GM12892 (cell line): Measurements from ENCODE around the gene ZNF23.

Source experiments
- POLR2A ChIP-seq: IDR thresholded peaks from 2 replicates; pipeline ENCODE4 v1.6.1; 2011; ENCODE audit warnings: low read depth, low read length, control low read depth
- POLR2AphosphoS5 ChIP-seq: IDR thresholded peaks from 2 replicates; pipeline ENCODE4 v1.6.1; 2011; ENCODE audit warnings: low read depth, low read length, control low read depth

DNA sequence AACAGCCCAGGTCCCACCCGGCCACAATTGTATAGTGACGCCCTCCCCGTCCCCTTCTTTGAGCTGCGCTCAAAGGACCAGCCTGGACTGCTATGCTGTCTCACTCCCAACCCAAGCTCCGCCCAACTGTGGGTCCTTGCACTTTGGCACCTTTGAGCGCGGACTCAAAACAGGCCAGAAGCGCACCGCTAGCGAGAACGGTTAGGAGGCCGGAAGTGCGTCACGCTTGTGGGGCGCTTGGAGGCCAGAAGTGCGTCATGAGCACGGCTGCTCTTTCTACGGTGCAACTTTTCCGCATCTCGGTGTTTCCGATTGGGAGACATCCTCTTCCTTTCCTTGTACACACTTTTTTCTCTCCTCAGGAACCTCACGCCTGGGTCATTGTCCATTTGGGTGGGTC is 27.1 kb upstream of the ZNF23 start, which contains the start of gene ZNF19:
- TF ChIP-seq POLR2A: no peak
- TF ChIP-seq POLR2AphosphoS5: no peak
